GM12878 (cell line): ENCODE results near the gene SMOC2. TPM values are rescaled to one million over a fixed set of nuclear protein-coding genes. Genes with fewer than 3 reads are reported as not detected.

Source experiments
- ATAC-seq: fragments of 200-7000 bp; cut with Tn5 transposase; 3 replicates; pipeline ENCODE4 v1.9.1; 2020; ENCODE audit warnings: mild to moderate bottlenecking, moderate library complexity
- BruUV-seq: library from RNA; stranded (reverse); fragments of 400-500 nt; replicated peaks from 2 replicates; lab custom pipeline; 2021; lab: Mats Ljungman, UMichigan
- CTCF ChIA-PET: fragments of 300-600 bp; sonication (Branson Sonifier 250); formaldehyde crosslinking; extraction: SDS; loops from one replicate; lab custom pipeline; 2021; ENCODE audit warnings: inconsistent platforms; lab: Yijun Ruan, JAX
- POLR2A ChIA-PET: fragments of 350-600 bp; formaldehyde crosslinking; extraction: SDS; loops from one replicate; lab custom pipeline; 2021; ENCODE audit warnings: inconsistent platforms; lab: Charles Lee
- RAD21 ChIA-PET: fragments of 300-600 bp; sonication (Branson Sonifier 250); formaldehyde crosslinking; loops from one replicate; lab custom pipeline; 2023; ENCODE audit warnings: antibody characterized with exemption; ENCODE audit not compliant: unreplicated experiment; lab: Charles Lee
- SMC1A ChIA-PET: fragments of 300-600 bp; sonication (Branson Sonifier 250); formaldehyde crosslinking; loops from one replicate; lab custom pipeline; 2023; ENCODE audit not compliant: unreplicated experiment, uncharacterized antibody; lab: Charles Lee
- DNase-seq: peaks from one replicate; pipeline ENCODE4 v3.0.0-alpha.2; 2011; ENCODE audit warnings: low read depth, low spot score
- FAIRE-seq: peaks from 3 replicates; lab custom pipeline; 2011; peaks lifted over from hg19 to GRCh38; lab: Jason Lieb, UNC
- H2AFZ ChIP-seq: 2 replicates; pipeline ENCODE4 v1.6.0; 2011; ENCODE audit warnings: low read depth, low read length, control low read depth; ENCODE audit not compliant: control insufficient read depth
- H3K27ac ChIP-seq: 2 replicates; pipeline ENCODE4 v1.5.1; 2011; ENCODE audit warnings: control low read depth; ENCODE audit not compliant: control insufficient read depth, insufficient read depth
- H3K27me3 ChIP-seq, 2 experiments: replicated peaks in 1 of 2; 2 replicates each; pipeline versions ENCODE4 v1.6.0 to v1.6.1; 2011; ENCODE audit warnings: low read length in 1 of 2; ENCODE audit not compliant: control insufficient read depth in 2 of 2, insufficient read depth in 2 of 2
- H3K36me3 ChIP-seq, 2 experiments: 2 replicates each; pipeline ENCODE4 v1.5.1; 2011; ENCODE audit warnings: low read length in 1 of 2; ENCODE audit not compliant: control insufficient read depth in 2 of 2, insufficient read depth in 2 of 2
- H3K4me1 ChIP-seq: 2 replicates; pipeline ENCODE4 v1.6.1; 2011; ENCODE audit warnings: mild to moderate bottlenecking, low read length, moderate library complexity, mixed read lengths; ENCODE audit not compliant: control insufficient read depth, insufficient read depth
- H3K4me2 ChIP-seq: 2 replicates; pipeline ENCODE4 v1.6.0; 2011; ENCODE audit warnings: control low read depth; ENCODE audit not compliant: control insufficient read depth, insufficient read depth
- H3K4me3 ChIP-seq: fragments of 200-600 bp; sonication (generic); 2 replicates; pipeline ENCODE4 v1.5.1; 2016
- H3K79me2 ChIP-seq: 2 replicates; pipeline ENCODE4 v1.6.0; 2011; ENCODE audit warnings: low read length; ENCODE audit not compliant: control insufficient read depth, insufficient read depth
- H3K9ac ChIP-seq: 2 replicates; pipeline ENCODE4 v1.8.0; 2011; ENCODE audit warnings: low read length, control low read depth, mixed read lengths; ENCODE audit not compliant: control insufficient read depth, insufficient read depth
- H3K9me3 ChIP-seq: replicated peaks from 3 replicates; pipeline ENCODE4 v1.5.1; 2011; ENCODE audit warnings: mild to moderate bottlenecking, low read length; ENCODE audit not compliant: control insufficient read depth, insufficient read depth
- H4K20me1 ChIP-seq: 2 replicates; pipeline ENCODE4 v1.6.0; 2011; ENCODE audit not compliant: control insufficient read depth, insufficient read depth
- ASH2L ChIP-seq: fragments of 300-600, 200-600 bp; sonication (generic); IDR thresholded peaks from 2 replicates; pipeline ENCODE4 v1.6.1; 2017; ENCODE audit warnings: low read depth, mild to moderate bottlenecking, borderline replicate concordance
- EGR1 ChIP-seq, 2 experiments: IDR thresholded peaks; 1 replicate in 1 of 2; 2 replicates in 1 of 2; pipeline ENCODE4 v1.6.1; 2011 to 2012; ENCODE audit warnings: low read depth in 2 of 2, low read length in 2 of 2, borderline replicate concordance in 1 of 2, mild to moderate bottlenecking in 1 of 2, moderate library complexity in 1 of 2
- FOS ChIP-seq: IDR thresholded peaks from 3 replicates; pipeline ENCODE4 v1.6.1; 2011; ENCODE audit warnings: borderline replicate concordance; ENCODE audit not compliant: insufficient read length; ENCODE audit errors: extremely low read depth
- MEF2B ChIP-seq: fragments of 450-650 bp; IDR thresholded peaks from 2 replicates; pipeline ENCODE4 v1.6.1; 2018; ENCODE audit warnings: mild to moderate bottlenecking, moderate library complexity; ENCODE audit not compliant: partially characterized antibody, poor library complexity, severe bottlenecking
- SKIL ChIP-seq: fragments of 450-650 bp; IDR thresholded peaks from 2 replicates; pipeline ENCODE4 v1.6.1; 2017; ENCODE audit warnings: mild to moderate bottlenecking, low read depth, inconsistent platforms; ENCODE audit not compliant: poor library complexity, severe bottlenecking
- ZBTB11 ChIP-seq: fragments of 450-650 bp; formaldehyde crosslinking; IDR thresholded peaks from 2 replicates; pipeline ENCODE4 v1.5.0; 2022; ENCODE audit warnings: mild to moderate bottlenecking, missing genetic modification characterization
- ZNF217 ChIP-seq: fragments of 450-650 bp; IDR thresholded peaks from 2 replicates; pipeline ENCODE4 v1.6.1; 2017; ENCODE audit warnings: antibody characterized with exemption, mild to moderate bottlenecking
- WGBS: methylation state at CpG from one replicate; pipeline ENCODE4 v1.1.6; 2016; ENCODE audit warnings: low lambda C conversion rate; ENCODE audit not compliant: insufficient replicate concordance, insufficient coverage; ENCODE audit errors: missing lambda C conversion rate; 5-methylcytosine and 5-hydroxymethylcytosine counted together
- in situ Hi-C: fragments of 300-500 bp; cut with MboI; formaldehyde crosslinking; loops from 9 replicates; pipeline ENCODE4 v1.14.3; 2018; ENCODE audit warnings: mixed read lengths
- intact Hi-C: fragments of 100-400 bp; cut with micrococcal nuclease; formaldehyde crosslinking; loops from one replicate; pipeline ENCODE4 v1.14.2; 2022; ENCODE audit not compliant: unreplicated experiment
- polyA plus RNA-seq, 11 experiments: library from polyadenylated mRNA; depleted of rRNA in 4 of 11; unstranded in 6 of 11; stranded (reverse) in 5 of 11; fragments of >200 nt; fragmentation: Nextera tagmentation in 4 of 11; fragmentation: Illumina TruSeq in 1 of 11; extraction: Ambion mirVana in 4 of 11; extraction: Trizol in 1 of 11; gene quantifications; 1 replicate in 1 of 11; 2 replicates in 10 of 11; pipeline versions ENCODE4 v1.2.1 to v1.2.3, GENCODE V29; 2011 to 2016; ENCODE audit warnings: inconsistent platforms in 2 of 11, missing spikeins in 2 of 11, low read depth in 1 of 11
- total RNA-seq, 4 experiments: library from RNA; depleted of rRNA in 3 of 4; stranded (reverse); fragments of >200 nt in 3 of 4; fragmentation: Illumina TruSeq in 1 of 4; extraction: Trizol in 1 of 4; gene quantifications; 2 replicates each; pipeline versions ENCODE4 v1.2.1 to v1.2.3, GENCODE V29; 2013 to 2021

The SMOC2 gene
- total and polyA plus RNA-seq, 10 of the 15 experiments (the other 5 are each of a cell fraction or from before 2014, with no cell fraction given), result 0.10 to 0.12 TPM; not detected in 8

DNA sequence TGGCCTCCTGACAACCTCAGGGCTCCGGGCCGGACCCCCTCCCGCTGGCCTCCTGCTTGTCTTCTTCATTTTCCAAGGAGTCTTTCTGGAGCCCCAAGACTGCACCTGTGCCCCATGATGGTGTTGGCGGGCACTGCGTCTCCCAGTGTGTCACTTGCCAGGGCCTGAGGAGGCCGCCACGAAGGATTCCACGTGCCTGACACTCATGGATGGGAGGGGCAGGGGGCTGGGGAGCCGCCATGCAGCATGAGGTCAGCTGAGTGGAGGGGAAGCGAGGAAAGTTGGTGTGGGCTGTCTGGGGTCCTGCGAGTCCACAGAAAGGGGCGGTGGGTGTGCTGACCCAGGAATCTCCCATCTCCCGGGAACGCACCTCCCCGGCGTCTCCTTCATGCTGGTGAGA is 165.7 kb downstream of the SMOC2 start:
- ChIA-PET SMC1A (no interaction called here), RAD21 (no interaction called here), CTCF (no interaction called here), POLR2A (no interaction called here)
- Histone ChIP-seq H3K4me3 (no peak overlapping the region), H2AFZ (no peak overlapping the region)
- no peak for FAIRE-seq
- TF ChIP-seq MEF2B, result no peak
- no peak for TF ChIP-seq ZNF217
- TF ChIP-seq, all 136 proteins: peak for 0
- no peaks in the 10 kb centered on the region for H3K79me2 ChIP-seq
- no peak overlapping the region for H3K27ac ChIP-seq
- no peaks in the 10 kb centered on the region; the same call in 2 of the 3 replicates for H3K9me3 ChIP-seq
- 49% methylated on average over 16 of the region's 16 CpGs for WGBS
- H3K9ac ChIP-seq, result no peak overlapping the region
- H4K20me1 ChIP-seq, result no peaks in the 10 kb centered on the region
- in situ Hi-C loops (no loop called here), intact Hi-C loops (no loop called here)
- no peaks in the 10 kb centered on the region for H3K27me3 ChIP-seq
- ATAC-seq (no peak), DNase-seq (no peak)
- no peaks in the 10 kb centered on the region for H3K4me1 ChIP-seq
- no peaks in the 10 kb centered on the region for H3K36me3 ChIP-seq
- BruUV-seq, result no TSS peak
- H3K4me2 ChIP-seq, result no peak overlapping the region

GRCh38 chr6:168607272-168608112 is 166.5 kb downstream of the SMOC2 start:
- Histone ChIP-seq H3K4me1 (no peaks in the 10 kb centered on the region), H4K20me1 (no peaks in the 10 kb centered on the region), H2AFZ (no peak overlapping the region), H3K9ac (no peak overlapping the region), H3K27ac (no peak overlapping the region), H3K4me2 (no peak overlapping the region), H3K36me3 (no peaks in the 10 kb centered on the region), H3K9me3 (no peaks in the 10 kb centered on the region; the same call in 2 of the 3 replicates), H3K27me3 (no peaks in the 10 kb centered on the region), H3K4me3 (no peak overlapping the region), H3K79me2 (no peaks in the 10 kb centered on the region)
- in situ Hi-C loops (no loop called here), intact Hi-C loops (no loop called here)
- 21% methylated on average over 15 of the region's 15 CpGs for WGBS
- ChIA-PET CTCF (no interaction called here), POLR2A (no interaction called here), RAD21 (no interaction called here), SMC1A (no interaction called here)
- BruUV-seq, result no TSS peak
- DNase-seq (no peak), ATAC-seq (no peak), FAIRE-seq (no peak)
- TF ChIP-seq EGR1 (IDR thresholded peaks at IDR 0.05; ENCODE audit: borderline replicate concordance in 1 of 2, low read depth in 2 of 2, low read length in 2 of 2), result no peak
- TF ChIP-seq ZBTB11, result no peak
- no peak for TF ChIP-seq SKIL
- no peak for TF ChIP-seq ASH2L
- TF ChIP-seq FOS, result no peak
